ENCODE results near the gene AQP11. TPM values are rescaled to one million over a fixed set of nuclear protein-coding genes. Genes with fewer than 3 reads are reported as not detected.

AQP11 gene
- total and polyA plus RNA-seq, 3 donors from 2014 or later: 14.5 to 21.1 (median 16.0) TPM

DNA sequence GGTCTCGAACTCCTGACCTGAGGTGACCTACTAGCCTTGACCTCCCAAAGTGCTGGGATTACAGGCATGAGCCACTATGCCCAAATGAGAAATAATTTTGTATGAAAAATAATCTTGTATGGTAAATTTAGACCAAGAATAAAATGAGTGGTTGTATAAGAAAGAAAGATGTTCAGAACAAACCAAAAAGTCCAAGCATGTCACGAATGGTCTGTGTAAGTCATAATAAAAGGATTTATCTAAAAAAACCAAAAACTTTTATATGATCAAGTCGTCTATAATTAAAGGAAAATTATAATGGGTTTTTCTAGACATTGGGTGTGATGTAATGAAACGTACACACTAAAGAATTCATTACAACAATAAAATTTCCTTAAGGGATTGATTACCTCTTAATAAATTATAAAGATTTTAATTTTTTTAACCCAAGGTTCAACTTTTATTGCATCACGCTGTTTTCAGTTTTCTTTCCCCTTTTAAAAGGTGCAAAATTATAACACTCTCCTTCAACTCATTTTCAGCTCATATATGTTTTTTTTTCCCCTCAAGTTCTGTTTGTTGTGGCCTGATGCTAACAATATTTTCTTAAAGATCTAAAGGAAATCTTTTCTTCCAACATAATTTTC is 8.9 kb upstream of the AQP11 start:
- no peak for TF ChIP-seq POLR2A (IDR thresholded peaks at IDR 0.05)
- TF ChIP-seq, protein P1, sequence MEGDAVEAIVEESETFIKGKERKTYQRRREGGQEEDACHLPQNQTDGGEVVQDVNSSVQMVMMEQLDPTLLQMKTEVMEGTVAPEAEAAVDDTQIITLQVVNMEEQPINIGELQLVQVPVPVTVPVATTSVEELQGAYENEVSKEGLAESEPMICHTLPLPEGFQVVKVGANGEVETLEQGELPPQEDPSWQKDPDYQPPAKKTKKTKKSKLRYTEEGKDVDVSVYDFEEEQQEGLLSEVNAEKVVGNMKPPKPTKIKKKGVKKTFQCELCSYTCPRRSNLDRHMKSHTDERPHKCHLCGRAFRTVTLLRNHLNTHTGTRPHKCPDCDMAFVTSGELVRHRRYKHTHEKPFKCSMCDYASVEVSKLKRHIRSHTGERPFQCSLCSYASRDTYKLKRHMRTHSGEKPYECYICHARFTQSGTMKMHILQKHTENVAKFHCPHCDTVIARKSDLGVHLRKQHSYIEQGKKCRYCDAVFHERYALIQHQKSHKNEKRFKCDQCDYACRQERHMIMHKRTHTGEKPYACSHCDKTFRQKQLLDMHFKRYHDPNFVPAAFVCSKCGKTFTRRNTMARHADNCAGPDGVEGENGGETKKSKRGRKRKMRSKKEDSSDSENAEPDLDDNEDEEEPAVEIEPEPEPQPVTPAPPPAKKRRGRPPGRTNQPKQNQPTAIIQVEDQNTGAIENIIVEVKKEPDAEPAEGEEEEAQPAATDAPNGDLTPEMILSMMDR (IDR thresholded peaks at IDR 0.05): no peak
- no peaks in the 10 kb centered on the region for H3K36me3 ChIP-seq (ENCODE audit: low read depth, missing control alignments)
- peaks cover 7% of the 10 kb centered on the region for H3K4me1 ChIP-seq
- H3K4me3 ChIP-seq: no peak overlapping the region
- 89 to 92% methylated on average over 5 of the region's 5 CpGs for WGBS, 2 donors
- intact Hi-C loops (cut with DNase I; ENCODE audit: low total_unique reads): no loop called here
- no peaks in the 10 kb centered on the region for H3K27me3 ChIP-seq
- DNase-seq: no peak
- H3K27ac ChIP-seq: no peak overlapping the region
- H3K9me3 ChIP-seq: no peaks in the 10 kb centered on the region

GRCh38 chr11:77589181-77589520 is 602 bp upstream of the AQP11 start:
- Histone ChIP-seq H3K4me3 (peak overlapping the region; percentile 73 to 91), H3K4me1 (peaks cover 16% of the 10 kb centered on the region), H3K27me3 (no peaks in the 10 kb centered on the region), H3K9me3 (no peaks in the 10 kb centered on the region), H3K36me3 (ENCODE audit: low read depth, missing control alignments) (no peaks in the 10 kb centered on the region), H3K27ac (peak overlapping the region; percentile 89 to 91)
- no peak for DNase-seq
- intact Hi-C loops (cut with DNase I; ENCODE audit: low total_unique reads): no loop called here
- WGBS, 2 donors: 1% methylated on average over 14 to 19 of the region's 19 CpGs
- no peak for TF ChIP-seq POLR2A (IDR thresholded peaks at IDR 0.05)
- TF ChIP-seq, protein P1 (IDR thresholded peaks at IDR 0.05): no peak

GRCh38 chr11:77590194-77590782 is 535 bp downstream of the AQP11 start:
- Histone ChIP-seq H3K9me3 (no peaks in the 10 kb centered on the region), H3K4me1 (peaks cover 16% of the 10 kb centered on the region), H3K27ac (peak overlapping the region; percentile 89 to 91), H3K4me3 (peak overlapping the region; percentile 73 to 91), H3K27me3 (no peaks in the 10 kb centered on the region), H3K36me3 (ENCODE audit: low read depth, missing control alignments) (no peaks in the 10 kb centered on the region)
- DNase-seq: peak; percentile 75
- WGBS, 2 donors: 2 to 3% methylated on average over 12 to 30 of the region's 31 CpGs
- intact Hi-C loops (cut with DNase I; ENCODE audit: low total_unique reads): no loop called here
- TF ChIP-seq POLR2A (IDR thresholded peaks at IDR 0.05): no peak
- TF ChIP-seq, protein P1 (IDR thresholded peaks at IDR 0.05): no peak

DNA sequence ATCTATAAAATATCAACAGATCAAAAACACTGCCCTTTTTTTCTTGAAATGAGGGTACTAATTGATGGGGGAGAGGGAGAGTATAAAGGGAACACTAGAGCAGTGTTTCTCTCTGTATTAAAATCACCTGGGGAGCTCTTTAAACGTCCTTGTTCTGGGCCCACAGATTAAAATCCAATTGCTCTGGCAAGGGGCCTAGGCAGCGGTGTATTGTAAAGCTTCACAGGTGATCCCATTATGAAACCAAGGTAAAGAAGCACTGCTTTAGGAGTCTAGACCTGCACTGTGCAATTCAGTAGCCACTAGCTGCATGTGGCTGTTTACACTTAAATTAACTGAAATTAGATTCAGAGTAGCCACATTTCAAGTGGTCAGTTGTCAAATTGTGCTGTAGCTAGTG is 3.0 kb downstream of the AQP11 start:
- Histone ChIP-seq H3K4me1 (peaks cover 16% of the 10 kb centered on the region), H3K27ac (no peak overlapping the region), H3K9me3 (no peaks in the 10 kb centered on the region), H3K4me3 (no peak overlapping the region), H3K36me3 (ENCODE audit: low read depth, missing control alignments) (no peaks in the 10 kb centered on the region), H3K27me3 (no peaks in the 10 kb centered on the region)
- DNase-seq: no peak
- WGBS, 2 donors: 44 to 51% methylated on average over 2 of the region's 2 CpGs
- intact Hi-C loops (cut with DNase I; ENCODE audit: low total_unique reads): no loop called here
- TF ChIP-seq POLR2A (IDR thresholded peaks at IDR 0.05): no peak
- TF ChIP-seq, protein P1 (IDR thresholded peaks at IDR 0.05): no peak

- H3K27ac ChIP-seq: no peak overlapping the region
- TF ChIP-seq POLR2A (IDR thresholded peaks at IDR 0.05): no peak
- TF ChIP-seq, protein P1 (IDR thresholded peaks at IDR 0.05): no peak
- no peaks in the 10 kb centered on the region for H3K9me3 ChIP-seq
- H3K36me3 ChIP-seq (ENCODE audit: low read depth, missing control alignments): no peaks in the 10 kb centered on the region
- H3K4me3 ChIP-seq: no peak overlapping the region
- intact Hi-C loops (cut with DNase I; ENCODE audit: low total_unique reads): no loop called here
- no peaks in the 10 kb centered on the region for H3K27me3 ChIP-seq
- no peak for DNase-seq
- peaks cover 10% of the 10 kb centered on the region for H3K4me1 ChIP-seq
Observed at GRCh38 chr11:77593883-77594282, 4.1 kb downstream of the AQP11 start.
